ENCODE results near the gene ZNF791.
A peak's percentile ranks its signal among the peaks of the same experiment; 100 is the strongest.
"Not testable (repeated sequence)": the region's sequence is repeated elsewhere in the genome, so short reads cannot be mapped to it uniquely, and the experiment has no call there.

Gene ZNF791

DNA sequence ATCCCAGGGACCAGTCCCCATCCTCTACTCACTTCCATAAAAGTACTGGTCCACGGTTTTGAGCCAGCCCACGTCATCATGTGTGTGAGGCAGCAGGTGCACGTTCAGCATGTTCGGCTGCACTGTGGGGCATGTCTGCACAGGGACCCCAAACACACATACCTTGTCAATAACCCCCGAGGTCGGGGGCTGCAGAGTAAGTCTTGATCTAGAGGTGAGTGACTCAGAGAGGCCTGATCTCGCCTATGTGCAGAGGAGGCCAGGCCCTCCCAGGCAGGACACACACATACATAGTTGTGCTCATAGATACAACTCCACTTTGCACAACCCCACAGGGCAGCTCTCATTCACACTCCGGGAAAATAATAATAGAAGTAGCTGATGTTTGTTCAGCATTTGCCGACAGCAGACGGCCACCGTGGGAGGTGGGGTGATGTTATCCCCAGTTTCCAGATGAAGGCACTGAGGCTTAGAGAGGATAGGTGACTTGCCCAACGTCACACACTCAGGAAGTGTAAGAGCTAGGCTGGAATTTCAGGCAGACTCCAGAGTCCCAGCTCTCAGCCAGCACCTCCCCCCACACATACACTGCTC lies 55.0 kb downstream of the ZNF791 start:
- DNase-seq (ENCODE audit: low read depth in 2 of 2, low spot score in 1 of 2) = no peak

DNA sequence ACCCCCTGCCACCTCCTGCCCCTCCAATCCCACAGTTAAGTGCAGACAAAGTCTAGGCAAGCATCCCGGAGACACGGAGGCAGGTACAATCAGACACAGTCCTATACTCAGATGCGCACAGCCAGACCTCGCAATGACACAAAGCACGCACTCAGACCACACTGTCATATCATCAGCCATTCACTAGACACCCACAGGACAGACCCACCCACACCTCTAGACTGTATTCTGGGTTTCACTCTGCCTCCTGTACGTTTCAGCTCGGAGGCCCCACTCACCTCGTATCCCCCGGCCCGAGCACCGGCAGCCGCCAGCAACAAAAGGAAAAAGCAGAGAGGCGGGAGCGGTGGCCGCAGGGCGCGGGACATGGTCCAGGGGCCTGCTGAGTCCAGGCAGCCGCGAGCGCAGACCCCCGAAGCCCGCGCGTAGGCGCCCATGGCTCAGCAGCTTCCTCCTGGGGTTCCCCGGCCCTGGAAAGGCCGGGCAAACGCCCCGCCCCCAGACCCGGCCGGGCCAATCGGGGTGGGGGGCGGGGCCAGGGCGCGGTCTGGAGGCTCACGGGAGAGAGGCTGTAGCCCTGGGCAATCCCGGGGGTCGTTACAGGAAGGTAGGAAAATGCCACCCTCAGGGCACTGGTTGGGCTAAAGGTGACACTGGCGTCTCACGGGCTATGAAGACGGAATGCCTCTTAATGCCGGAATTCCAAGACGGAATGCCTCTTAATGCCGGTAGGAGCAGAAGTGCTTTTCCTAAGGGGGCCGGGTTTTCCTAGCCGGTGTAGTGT lies 55.7 kb downstream of the ZNF791 start, which contains the start of the genes MAN2B1 and WDR83:
Gene MAN2B1 (minus strand): TSS at position 478 of the 784 bp plus-strand sequence. CDS start 41 bp downstream, at position 437.
Gene WDR83 (plus strand): TSS at position 543 of the 784 bp plus-strand sequence. CDS start 2,984 bp downstream, outside the sequence.
- DNase-seq (ENCODE audit: low read depth in 2 of 2, low spot score in 1 of 2) = peak; percentile 51 to 58

- DNase-seq (ENCODE audit: low read depth in 2 of 2, low spot score in 1 of 2) = no peak
Observed at GRCh38 chr19:12667731-12668302, 57.1 kb downstream of the ZNF791 start.

DNA sequence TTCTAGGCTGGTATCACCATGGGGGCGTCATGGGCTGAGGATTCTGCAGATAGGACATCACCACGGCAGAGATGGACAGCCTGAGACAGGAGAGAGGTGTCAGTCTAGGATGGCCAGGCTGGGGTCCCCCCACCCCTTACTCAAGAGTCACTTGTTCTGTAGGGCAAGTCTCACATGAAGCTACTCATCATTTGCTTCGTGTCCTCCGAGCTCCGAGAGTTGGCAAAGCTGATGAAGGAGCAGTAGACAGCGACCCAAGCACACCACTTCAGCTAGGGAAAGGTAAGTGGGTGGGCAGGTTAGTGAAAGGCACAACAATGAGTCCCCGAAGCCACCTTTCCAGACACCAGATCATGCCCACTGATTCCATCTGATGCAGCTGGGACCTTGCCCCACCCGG lies 57.6 kb downstream of the ZNF791 start:
- no peak for DNase-seq (ENCODE audit: low read depth in 2 of 2, low spot score in 1 of 2)

DNA sequence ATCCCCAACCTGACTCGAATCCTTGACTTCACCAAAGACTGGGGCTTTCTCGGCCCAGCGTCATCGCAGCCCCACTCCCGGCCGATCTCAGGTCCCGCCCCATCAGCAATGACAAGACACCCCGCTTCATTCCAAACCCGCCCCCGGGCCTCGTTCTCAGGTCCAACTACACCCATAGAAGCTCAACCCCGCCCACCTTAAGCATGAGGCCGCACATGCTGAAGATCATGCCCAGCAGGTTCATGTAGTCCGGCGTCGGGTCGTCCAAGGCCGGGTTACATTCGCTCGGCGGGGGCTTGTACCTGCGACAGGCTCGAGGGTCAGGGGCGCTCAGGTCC lies 58.2 kb downstream of the ZNF791 start:
- DNase-seq (ENCODE audit: low read depth in 2 of 2, low spot score in 1 of 2) = peak in 1 of 2 donors; percentile 34

GRCh38 chr19:12669270-12670158 lies 58.8 kb downstream of the ZNF791 start:
- peak; percentile 37 to 62 for DNase-seq (ENCODE audit: low read depth in 2 of 2, low spot score in 1 of 2)

DNA sequence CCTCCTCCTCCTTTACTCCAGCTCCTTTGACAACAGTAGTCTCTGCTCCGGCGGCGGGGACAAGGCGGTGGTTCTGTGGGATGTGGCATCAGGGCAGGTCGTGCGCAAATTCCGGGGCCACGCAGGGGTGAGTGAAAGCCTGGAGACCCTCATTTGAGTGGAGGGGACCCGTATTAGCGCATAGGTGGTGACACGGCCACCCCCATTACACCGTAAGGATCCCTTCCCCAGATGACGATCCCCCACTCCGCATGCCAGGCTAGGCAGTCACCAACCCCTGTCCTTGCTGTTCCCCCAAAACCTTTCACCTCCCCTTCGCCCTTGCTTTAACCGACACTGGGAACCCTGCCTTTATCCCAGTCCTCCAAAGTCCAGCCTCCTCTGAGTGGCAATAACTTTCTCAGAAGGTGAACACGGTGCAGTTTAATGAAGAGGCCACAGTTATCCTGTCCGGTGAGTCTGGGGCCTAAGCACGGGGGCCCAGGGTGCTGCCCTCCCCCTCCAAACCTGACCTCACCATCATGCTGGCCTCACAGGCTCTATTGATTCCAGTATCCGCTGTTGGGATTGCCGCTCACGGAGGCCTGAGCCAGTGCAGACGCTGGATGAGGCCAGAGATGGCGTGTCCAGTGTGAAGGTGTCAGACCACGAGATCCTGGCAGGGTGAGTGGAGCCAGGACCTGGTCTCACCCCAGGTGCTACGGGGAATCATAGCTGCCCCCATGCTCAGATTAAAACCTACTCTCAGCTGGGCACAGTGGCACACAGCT lies 59.6 kb downstream of the ZNF791 start:
- DNase-seq (ENCODE audit: low read depth in 2 of 2, low spot score in 1 of 2) = no peak

DNA sequence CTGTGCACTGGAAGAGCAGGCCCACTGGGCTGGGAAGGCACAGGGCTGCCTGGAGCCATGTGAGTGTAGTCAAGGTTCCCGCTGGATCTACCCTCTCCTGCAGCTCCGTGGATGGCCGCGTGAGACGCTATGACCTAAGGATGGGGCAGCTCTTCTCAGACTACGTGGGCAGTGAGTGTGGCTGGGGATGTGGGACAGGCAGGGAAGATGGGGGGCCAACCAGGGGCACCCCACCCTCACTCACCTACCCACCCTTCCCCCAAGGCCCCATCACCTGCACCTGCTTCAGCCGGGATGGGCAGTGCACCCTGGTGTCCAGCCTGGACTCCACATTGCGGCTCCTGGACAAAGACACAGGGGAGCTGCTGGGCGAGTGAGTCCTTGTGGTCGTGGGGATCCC lies 62.0 kb downstream of the ZNF791 start:
- DNase-seq (ENCODE audit: low read depth in 2 of 2, low spot score in 1 of 2) = no peak

GRCh38 chr19:12675399-12675798 lies 64.7 kb downstream of the ZNF791 start:
- no peak for DNase-seq (ENCODE audit: low read depth in 2 of 2, low spot score in 1 of 2)

GRCh38 chr19:12675940-12676339 lies 65.2 kb downstream of the ZNF791 start:
- no peak for DNase-seq (ENCODE audit: low read depth in 2 of 2, low spot score in 1 of 2)

DNA sequence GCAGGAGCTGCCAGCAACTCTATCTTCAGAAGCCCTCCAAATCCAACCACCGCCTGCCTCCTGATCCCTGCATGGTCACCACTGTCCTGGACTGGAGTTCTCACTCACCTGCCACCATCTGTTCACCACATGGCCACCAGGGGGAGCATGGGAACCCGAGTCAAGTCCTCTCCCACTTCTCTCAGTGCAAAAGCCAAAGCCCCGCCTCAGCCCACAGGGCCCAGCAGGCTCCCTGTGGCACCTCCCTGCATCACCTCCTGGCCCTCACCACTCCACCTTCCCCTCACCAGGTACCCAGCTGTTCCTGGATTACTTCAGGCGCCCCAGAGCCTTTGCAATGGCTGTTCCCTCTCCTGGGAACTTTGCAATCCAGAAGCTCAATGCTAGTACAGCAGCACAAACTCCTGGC lies 65.7 kb downstream of the ZNF791 start:
- peak; percentile 73 to 77 for DNase-seq (ENCODE audit: low read depth in 2 of 2, low spot score in 1 of 2)

- DNase-seq (ENCODE audit: low read depth in 2 of 2, low spot score in 1 of 2) = no peak
Observed at GRCh38 chr19:12676928-12677327, 66.2 kb downstream of the ZNF791 start.

- DNase-seq (ENCODE audit: low read depth in 2 of 2, low spot score in 1 of 2) = not testable (repeated sequence)
Observed at GRCh38 chr19:12678039-12678438, 67.3 kb downstream of the ZNF791 start.

GRCh38 chr19:12680034-12680433 lies 69.3 kb downstream of the ZNF791 start:
- no peak for DNase-seq (ENCODE audit: low read depth in 2 of 2, low spot score in 1 of 2)

GRCh38 chr19:12681074-12681987 lies 70.6 kb downstream of the ZNF791 start, which contains the start of gene DHPS:
Gene DHPS, minus strand, starts transcription at chr19:12681880. Its CDS starts 114 bp downstream, at chr19:12681766.
- peak; percentile 73 to 79 for DNase-seq (ENCODE audit: low read depth in 2 of 2, low spot score in 1 of 2)
